MCF 10A (cell line): ENCODE results near the gene PPP4R3A. TPM values are rescaled to one million over a fixed set of nuclear protein-coding genes. Genes with fewer than 3 reads are reported as not detected.

Source experiments
- BruUV-seq: library from RNA; stranded (reverse); fragments of 400-500 nt; replicated peaks from 2 replicates; lab custom pipeline; 2021; lab: Mats Ljungman, UMichigan
- CTCF ChIA-PET: fragments of 300-600 bp; sonication (Branson Sonifier 250); formaldehyde crosslinking; extraction: SDS; loops from one replicate; lab custom pipeline; 2021; ENCODE audit warnings: antibody characterized with exemption, inconsistent platforms; lab: Yijun Ruan, JAX
- POLR2A ChIA-PET: fragments of 300-600, 350-650 bp; sonication (Branson Sonifier 250); formaldehyde crosslinking; extraction: SDS; loops from one replicate; lab custom pipeline; 2020; ENCODE audit warnings: antibody characterized with exemption, inconsistent platforms; lab: Yijun Ruan, JAX
- DNase-seq: peaks from one replicate; pipeline ENCODE4 v3.0.0-alpha.2; 2018; ENCODE audit not compliant: unreplicated experiment
- H3K27ac Mint-ChIP-seq: one replicate; pipeline ENCODE4 v1.8.0; 2022; ENCODE audit warnings: mild to moderate bottlenecking, low read depth, mixed read lengths; ENCODE audit not compliant: unreplicated experiment
- H3K27me3 Mint-ChIP-seq: one replicate; pipeline ENCODE4 v1.8.0; 2022; ENCODE audit warnings: mixed read lengths; ENCODE audit not compliant: insufficient read depth, unreplicated experiment
- H3K36me3 Mint-ChIP-seq: one replicate; pipeline ENCODE4 v1.8.0; 2022; ENCODE audit warnings: mild to moderate bottlenecking, moderate library complexity, mixed read lengths; ENCODE audit not compliant: insufficient read depth, unreplicated experiment
- H3K4me1 Mint-ChIP-seq: one replicate; pipeline ENCODE4 v1.8.0; 2022; ENCODE audit warnings: mixed read lengths; ENCODE audit not compliant: insufficient read depth, unreplicated experiment
- H3K4me3 Mint-ChIP-seq: one replicate; pipeline ENCODE4 v1.8.0; 2022; ENCODE audit warnings: mild to moderate bottlenecking, moderate library complexity, mixed read lengths; ENCODE audit not compliant: unreplicated experiment
- H3K9me3 Mint-ChIP-seq: one replicate; pipeline ENCODE4 v1.8.0; 2022; ENCODE audit warnings: mixed read lengths; ENCODE audit not compliant: unreplicated experiment
- intact Hi-C: fragments of 100-400 bp; cut with micrococcal nuclease; formaldehyde crosslinking; loops from 2 replicates; pipeline ENCODE4 v1.14.1; 2022
- total RNA-seq: library from RNA; stranded (reverse); gene quantifications from 2 replicates; pipeline ENCODE4 v1.2.3, GENCODE V29; 2022
- TF ChIP-seq, protein P1 (sequence below): fragments of 200-600 bp; IDR thresholded peaks from one replicate; pipeline ENCODE4 v1.8.0; 2022; ENCODE audit warnings: antibody characterized with exemption, mild to moderate bottlenecking; ENCODE audit not compliant: unreplicated experiment

PPP4R3A gene
- total RNA-seq, 1 experiment from 2014 or later = 104 TPM

DNA sequence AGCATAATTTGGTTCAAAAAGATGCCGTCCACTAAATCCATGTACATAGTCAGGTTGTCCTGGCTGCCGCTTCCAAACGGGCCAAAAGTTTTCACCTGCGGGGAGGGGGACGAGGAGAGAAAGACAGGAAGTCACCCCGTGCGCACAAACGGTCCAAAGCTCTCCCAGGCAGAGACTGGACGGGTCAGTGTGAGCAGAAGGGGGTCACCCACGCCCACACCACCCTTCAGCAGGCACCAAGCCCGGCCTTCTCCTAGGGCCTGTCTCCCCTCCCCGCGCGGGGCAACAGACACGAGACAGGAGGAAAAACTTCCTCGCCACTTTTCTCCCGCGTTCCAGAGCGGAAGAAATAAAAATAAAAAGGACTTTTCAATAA is 93.4 kb downstream of the PPP4R3A start:
- intact Hi-C loops = loop anchor here (2.0 kb wide), 1 partner anchor 56 kb away; no protein-coding TSS in a partner anchor
- H3K27ac Mint-ChIP-seq = no peak overlapping the region
- peaks cover under 1% of the 10 kb centered on the region for H3K36me3 Mint-ChIP-seq
- peak overlapping the region; percentile 71 for H3K4me3 Mint-ChIP-seq
- ChIA-PET CTCF (interaction anchor here (0.6 to 11.7 kb wide), 5 partner anchors 18 to 1651 kb away, joined by 3 to 276 read pairs (median 10); no protein-coding TSS in a partner anchor), POLR2A (interaction anchor here (0.9 to 9.3 kb wide), 12 partner anchors 15 to 117 kb away, joined by 3 to 99 read pairs (median 6); partner anchors contain the start of gene PPP4R3A)
- no TSS peak for BruUV-seq
- peaks cover 24% of the 10 kb centered on the region for H3K4me1 Mint-ChIP-seq
- DNase-seq = peak; percentile 20
- no peaks in the 10 kb centered on the region for H3K27me3 Mint-ChIP-seq
- H3K9me3 Mint-ChIP-seq = no peaks in the 10 kb centered on the region
- TF ChIP-seq, protein P1, sequence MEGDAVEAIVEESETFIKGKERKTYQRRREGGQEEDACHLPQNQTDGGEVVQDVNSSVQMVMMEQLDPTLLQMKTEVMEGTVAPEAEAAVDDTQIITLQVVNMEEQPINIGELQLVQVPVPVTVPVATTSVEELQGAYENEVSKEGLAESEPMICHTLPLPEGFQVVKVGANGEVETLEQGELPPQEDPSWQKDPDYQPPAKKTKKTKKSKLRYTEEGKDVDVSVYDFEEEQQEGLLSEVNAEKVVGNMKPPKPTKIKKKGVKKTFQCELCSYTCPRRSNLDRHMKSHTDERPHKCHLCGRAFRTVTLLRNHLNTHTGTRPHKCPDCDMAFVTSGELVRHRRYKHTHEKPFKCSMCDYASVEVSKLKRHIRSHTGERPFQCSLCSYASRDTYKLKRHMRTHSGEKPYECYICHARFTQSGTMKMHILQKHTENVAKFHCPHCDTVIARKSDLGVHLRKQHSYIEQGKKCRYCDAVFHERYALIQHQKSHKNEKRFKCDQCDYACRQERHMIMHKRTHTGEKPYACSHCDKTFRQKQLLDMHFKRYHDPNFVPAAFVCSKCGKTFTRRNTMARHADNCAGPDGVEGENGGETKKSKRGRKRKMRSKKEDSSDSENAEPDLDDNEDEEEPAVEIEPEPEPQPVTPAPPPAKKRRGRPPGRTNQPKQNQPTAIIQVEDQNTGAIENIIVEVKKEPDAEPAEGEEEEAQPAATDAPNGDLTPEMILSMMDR = no peak

DNA sequence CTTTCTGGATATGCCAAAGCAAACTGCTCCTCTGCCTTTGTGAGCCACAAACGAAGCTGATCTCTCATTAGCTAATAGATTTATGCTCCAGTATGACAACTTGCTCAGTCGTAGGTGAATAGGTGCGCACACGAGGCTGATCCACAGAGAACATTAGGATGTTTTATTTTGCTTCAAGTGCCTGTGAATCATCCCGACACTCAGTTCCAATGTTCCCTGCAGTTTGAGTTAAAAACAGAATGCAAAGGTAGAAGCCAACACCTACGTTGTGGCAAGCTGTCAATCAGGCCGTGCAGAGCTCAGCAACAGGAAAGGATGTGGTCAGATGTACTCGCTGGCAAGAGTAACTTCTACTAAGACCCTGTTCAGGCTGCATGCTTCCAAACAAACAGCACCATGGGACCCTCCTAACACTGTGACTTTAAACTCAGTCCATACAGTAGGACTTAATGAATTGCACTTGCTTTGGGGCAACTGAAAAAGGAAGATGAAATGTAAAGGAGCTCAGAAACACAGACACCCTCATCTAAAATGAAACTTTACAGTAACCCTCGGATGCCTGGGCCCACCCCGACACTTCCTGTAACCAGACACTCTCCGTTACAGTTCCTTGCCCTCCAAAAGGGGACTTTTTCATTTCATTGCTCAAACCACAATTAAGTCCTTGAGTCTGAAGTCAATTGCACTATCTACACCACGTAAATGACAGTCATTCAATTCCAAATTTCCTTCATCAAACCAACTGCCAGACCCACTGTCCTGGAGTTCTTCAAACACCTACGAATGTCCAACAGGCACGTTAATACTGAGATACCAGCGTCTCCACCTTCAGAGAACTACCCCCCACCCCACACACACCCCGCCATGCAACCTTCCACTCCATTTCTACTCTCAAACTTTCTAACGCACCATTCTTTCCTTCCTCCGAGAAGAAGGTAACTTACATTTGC is 94.0 kb downstream of the PPP4R3A start:
- ChIA-PET POLR2A (interaction anchor here (0.5 to 9.3 kb wide), 21 partner anchors 9 to 240 kb away, joined by 3 to 99 read pairs (median 4); partner anchors contain the start of gene PPP4R3A), CTCF (interaction anchor here (0.6 to 11.7 kb wide), 14 partner anchors 18 to 1651 kb away, joined by 3 to 276 read pairs (median 5); no protein-coding TSS in a partner anchor)
- DNase-seq = peak; percentile 79
- TSS peak; percentile 32 for BruUV-seq
- Mint-ChIP-seq H3K4me3 (peak overlapping the region; percentile 71), H3K27me3 (no peaks in the 10 kb centered on the region), H3K9me3 (no peaks in the 10 kb centered on the region), H3K4me1 (peaks cover 24% of the 10 kb centered on the region), H3K36me3 (peaks cover 7% of the 10 kb centered on the region), H3K27ac (peak overlapping the region; percentile 31)
- TF ChIP-seq, protein P1 = no peak
- intact Hi-C loops = loop anchor here (2.0 kb wide), 1 partner anchor 55 kb away; no protein-coding TSS in a partner anchor

GRCh38 chr14:91414475-91414833 is 95.7 kb downstream of the PPP4R3A start:
- Mint-ChIP-seq H3K27ac (no peak overlapping the region), H3K4me1 (peaks cover 24% of the 10 kb centered on the region), H3K9me3 (no peaks in the 10 kb centered on the region), H3K27me3 (no peaks in the 10 kb centered on the region), H3K4me3 (no peak overlapping the region), H3K36me3 (peaks cover 10% of the 10 kb centered on the region)
- POLR2A ChIA-PET = interaction anchor here (0.6 to 9.3 kb wide), 7 partner anchors 12 to 543 kb away, joined by 3 to 99 read pairs (median 5); no protein-coding TSS in a partner anchor
- no peak for DNase-seq
- CTCF ChIA-PET = interaction anchor here (0.5 to 11.7 kb wide), 7 partner anchors 17 to 389 kb away, joined by 3 to 276 read pairs (median 4); no protein-coding TSS in a partner anchor
- no TSS peak for BruUV-seq
- intact Hi-C loops = no loop called here
- TF ChIP-seq, protein P1 = no peak
